Head of caudate nucleus (tissue), 42 donors: ENCODE results near the gene DYNLRB1.
"Not testable (repeated sequence)": the region's sequence is repeated elsewhere in the genome, so short reads cannot be mapped to it uniquely, and the experiment has no call there.

ENCODE experiments used
- DNase-seq, 42 donors: peaks; one replicate each; pipeline versions ENCODE4 v3.0.0 to v3.0.0-alpha.2; 2020 to 2021; ENCODE audit warnings: mixed read lengths in 7 of 42
- intact Hi-C: fragments of 100-400 bp; cut with DNase I; formaldehyde crosslinking; loops from one replicate; pipeline ENCODE4 v1.15.0; 2022

Gene DYNLRB1

GRCh38 chr20:34516247-34517113, at the start of gene DYNLRB1:
TSS of gene DYNLRB1 (plus strand) at chr20:34516422. CDS start at chr20:34516459, 37 bp downstream.
- DNase-seq, result peak; percentile 94 to 99 (median 97)
- intact Hi-C loops, result loop anchor here (10.0 kb wide), 1 partner anchor 202 kb away; no protein-coding TSS in a partner anchor

DNA sequence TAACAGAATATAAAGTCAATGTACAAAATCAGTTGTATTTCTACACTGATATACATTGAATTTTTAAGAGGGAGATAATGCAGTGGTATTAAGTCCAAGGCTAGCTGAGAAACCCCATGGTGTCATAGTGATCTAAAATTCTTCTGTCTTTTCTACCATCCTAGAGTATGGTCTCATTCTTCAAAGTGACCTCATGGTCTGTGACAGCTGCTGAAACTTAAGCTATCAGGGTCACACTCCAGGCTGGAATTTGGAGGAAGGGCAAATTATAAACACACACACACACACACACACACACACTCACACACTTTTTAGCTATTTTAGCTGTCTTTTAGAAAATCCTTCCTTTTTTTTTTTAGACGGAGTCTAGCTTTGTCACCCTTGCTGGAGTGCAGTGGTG, 47.3 kb upstream of the DYNLRB1 start:
- DNase-seq, result no peak
- intact Hi-C loops, result no loop called here

- no peak for DNase-seq
- intact Hi-C loops, result no loop called here
These were observed 43.8 kb upstream of the DYNLRB1 start for GRCh38 chr20:34472246-34472925.

GRCh38 chr20:34473262-34473883, 42.8 kb upstream of the DYNLRB1 start:
- DNase-seq, result peak; percentile 43 to 89 (median 71)
- intact Hi-C loops, result no loop called here

GRCh38 chr20:34475979-34476736, 40.1 kb upstream of the DYNLRB1 start:
- DNase-seq, result peak; percentile 23 to 86 (median 67)
- intact Hi-C loops, result loop anchor here (2.0 kb wide), 1 partner anchor 163 kb away; no protein-coding TSS in a partner anchor

GRCh38 chr20:34479627-34480026, 36.6 kb upstream of the DYNLRB1 start:
- intact Hi-C loops, result no loop called here
- DNase-seq, result no peak

DNA sequence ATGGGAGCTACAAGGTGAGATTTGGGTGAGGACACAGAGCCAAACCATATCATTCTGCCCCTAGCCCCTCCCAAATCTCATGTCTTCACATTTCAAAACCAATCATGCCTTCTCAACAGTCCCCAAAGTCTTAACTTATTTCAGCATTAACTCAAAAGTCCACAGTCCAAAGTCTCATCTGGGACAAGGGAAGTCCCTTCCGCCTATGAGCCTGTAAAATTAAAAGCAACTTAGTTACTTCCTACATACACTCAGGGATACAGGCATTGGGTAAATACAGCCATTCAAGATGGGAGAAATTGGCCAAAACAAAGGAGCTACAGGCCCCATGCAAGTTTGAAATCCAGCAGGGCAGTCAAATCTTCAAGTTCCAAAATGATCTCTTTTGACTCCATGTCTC, 34.1 kb upstream of the DYNLRB1 start:
- intact Hi-C loops, DNase-seq: not testable (repeated sequence)

DNA sequence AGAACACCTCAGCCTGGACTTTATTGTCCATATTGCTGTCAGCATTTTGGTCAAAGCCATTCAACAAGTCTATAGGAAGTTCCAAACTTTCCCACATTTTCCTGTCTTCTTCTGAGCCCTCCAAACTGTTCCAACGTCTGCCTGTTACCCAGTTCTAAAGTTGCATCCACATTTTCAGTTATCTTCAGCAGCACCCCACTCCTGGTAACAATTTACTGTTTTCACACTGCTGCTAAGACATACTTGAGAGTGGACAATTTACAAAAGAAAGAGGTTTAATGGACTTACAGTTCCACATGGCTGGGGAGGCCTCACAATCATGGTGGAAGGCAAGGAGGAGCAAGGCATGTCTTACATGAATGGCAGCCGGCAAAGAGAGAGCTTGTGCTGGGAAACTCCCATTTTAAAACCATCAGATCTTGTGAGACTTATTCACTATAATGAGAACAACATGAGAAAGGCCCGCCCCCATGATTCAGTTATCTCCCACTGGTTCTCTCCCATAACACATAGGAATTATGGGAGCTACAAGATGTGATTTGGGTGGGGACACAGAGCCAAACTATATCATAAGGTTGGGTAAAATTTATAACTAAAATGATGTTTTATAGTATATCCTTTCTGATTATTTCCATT, 32.5 kb upstream of the DYNLRB1 start:
- DNase-seq, intact Hi-C loops: not testable (repeated sequence)

DNA sequence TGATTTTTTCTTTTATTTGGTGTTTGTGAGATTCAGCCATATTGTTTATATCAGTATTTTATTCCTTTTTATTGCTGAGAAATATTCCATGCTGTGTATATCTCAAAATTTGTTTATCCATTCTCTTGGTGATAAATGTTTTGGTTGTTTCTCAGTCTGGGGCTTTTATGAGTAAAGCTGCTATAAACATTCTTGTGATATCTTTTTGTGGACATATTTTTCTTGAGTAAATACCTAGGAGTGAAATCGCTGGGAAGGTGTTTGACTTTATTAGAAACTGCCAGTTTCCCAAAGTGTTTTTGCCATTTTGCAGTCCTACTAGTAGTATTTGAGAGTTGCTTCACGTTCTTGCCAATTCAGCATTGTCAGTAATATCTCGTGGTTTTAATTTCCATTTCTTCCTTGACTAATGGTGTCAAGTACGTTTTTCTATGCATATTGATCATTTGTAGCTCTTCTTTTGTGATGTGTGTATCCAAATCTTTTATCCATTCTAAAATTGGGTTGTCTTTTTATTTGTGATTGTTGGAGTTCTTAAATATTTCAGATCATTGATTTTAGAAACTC, 31.1 kb upstream of the DYNLRB1 start:
- intact Hi-C loops, result no loop called here
- DNase-seq, result no peak

GRCh38 chr20:34491226-34491931, 24.8 kb upstream of the DYNLRB1 start:
- intact Hi-C loops, result no loop called here
- DNase-seq, result no peak

GRCh38 chr20:34491932-34492509, 24.2 kb upstream of the DYNLRB1 start:
- DNase-seq, result no peak
- intact Hi-C loops, result no loop called here

- intact Hi-C loops, result no loop called here
- DNase-seq, result no peak
These were observed 22.6 kb upstream of the DYNLRB1 start for GRCh38 chr20:34493646-34494045.

DNA sequence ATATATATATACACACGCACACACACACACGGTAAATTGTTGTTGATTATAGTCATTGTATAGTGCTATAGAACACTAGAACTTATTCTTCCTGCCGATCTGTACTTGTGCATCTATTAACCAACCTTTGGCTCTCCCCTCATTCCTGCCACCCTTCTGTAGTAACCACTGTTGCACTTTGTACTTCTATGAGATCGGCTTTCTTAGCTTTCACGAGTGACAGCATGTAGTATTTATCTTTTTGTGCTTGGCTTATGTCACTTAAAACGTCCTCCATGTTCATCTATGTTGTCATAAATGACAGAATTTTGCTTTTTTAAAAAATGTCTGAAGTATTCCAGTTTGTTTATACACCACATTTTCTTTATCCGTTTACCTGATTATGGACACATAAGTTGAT, 20.9 kb upstream of the DYNLRB1 start:
- intact Hi-C loops, result no loop called here
- no peak for DNase-seq

DNA sequence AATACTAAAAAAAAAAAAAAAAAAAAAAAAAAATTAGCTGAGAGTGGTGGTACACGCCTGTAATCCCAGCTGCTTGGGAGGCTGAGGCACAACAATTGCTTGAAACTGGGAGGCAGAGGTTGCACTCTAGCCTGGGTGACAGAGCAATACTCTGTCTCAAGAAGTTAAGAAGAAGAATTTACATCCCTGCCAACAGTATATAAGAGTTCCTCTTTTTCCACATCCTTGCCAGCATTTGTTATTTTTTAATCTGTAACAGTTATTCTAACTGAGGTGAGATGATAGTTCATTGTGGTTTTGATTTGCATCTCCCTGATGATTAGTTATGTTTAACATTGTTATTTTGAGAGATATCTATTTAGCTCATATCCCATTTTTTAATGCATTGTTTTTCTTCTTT, 20.3 kb upstream of the DYNLRB1 start:
- intact Hi-C loops, result no loop called here
- DNase-seq, result no peak

DNA sequence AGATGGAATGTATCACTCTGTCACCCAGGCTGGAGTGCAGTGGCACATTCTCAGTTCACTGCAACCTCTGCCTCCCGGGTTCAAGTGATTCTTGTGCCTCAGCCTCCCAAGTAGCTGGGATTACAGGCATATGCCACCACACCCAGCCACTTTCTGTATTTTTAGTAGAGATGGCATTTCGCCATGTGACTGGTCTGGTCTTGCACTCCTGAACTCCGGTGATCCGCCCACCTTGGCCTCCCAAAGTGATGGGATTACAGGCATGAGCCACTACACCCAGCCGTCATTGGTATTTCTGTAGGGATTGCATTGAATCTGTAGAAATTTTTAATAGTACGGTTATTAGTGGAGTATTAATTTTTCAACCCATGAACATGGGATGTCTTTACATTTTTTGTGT, 18.6 kb upstream of the DYNLRB1 start:
- DNase-seq, intact Hi-C loops: not testable (repeated sequence)

DNA sequence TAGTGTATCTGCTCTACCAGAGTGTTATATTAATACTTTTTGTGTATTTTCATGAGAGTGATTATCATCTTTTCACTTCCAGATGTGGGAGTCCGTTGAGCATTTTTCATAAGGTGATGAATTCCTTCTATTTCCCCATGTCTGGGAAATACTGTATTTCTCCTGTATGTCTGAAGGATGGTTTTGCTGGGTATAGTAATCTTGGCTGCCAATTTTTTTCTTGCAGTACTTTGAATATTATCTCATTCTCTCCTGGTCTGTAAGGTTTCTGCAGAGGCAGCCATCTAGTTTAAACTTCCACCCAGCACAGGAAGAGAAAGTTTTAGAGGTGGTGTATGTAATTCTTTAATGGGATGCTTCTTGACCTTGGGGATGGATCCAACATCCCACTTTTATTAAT, 15.4 kb upstream of the DYNLRB1 start:
- DNase-seq, result no peak
- intact Hi-C loops, result no loop called here

GRCh38 chr20:34506480-34506879, 9.7 kb upstream of the DYNLRB1 start:
- intact Hi-C loops, result no loop called here
- no peak for DNase-seq
